Measurements from ENCODE around the gene TSGA10IP.
"Not testable (repeated sequence)": the region's sequence is repeated elsewhere in the genome, so short reads cannot be mapped to it uniquely, and the experiment has no call there.

The TSGA10IP gene

GRCh38 chr11:65947133-65947532 lies 1.9 kb downstream of the TSGA10IP start:
- Mint-ChIP-seq H3K4me3 (no peak overlapping the region), H3K36me3 (ENCODE audit: low read depth) (no peaks in the 10 kb centered on the region)

DNA sequence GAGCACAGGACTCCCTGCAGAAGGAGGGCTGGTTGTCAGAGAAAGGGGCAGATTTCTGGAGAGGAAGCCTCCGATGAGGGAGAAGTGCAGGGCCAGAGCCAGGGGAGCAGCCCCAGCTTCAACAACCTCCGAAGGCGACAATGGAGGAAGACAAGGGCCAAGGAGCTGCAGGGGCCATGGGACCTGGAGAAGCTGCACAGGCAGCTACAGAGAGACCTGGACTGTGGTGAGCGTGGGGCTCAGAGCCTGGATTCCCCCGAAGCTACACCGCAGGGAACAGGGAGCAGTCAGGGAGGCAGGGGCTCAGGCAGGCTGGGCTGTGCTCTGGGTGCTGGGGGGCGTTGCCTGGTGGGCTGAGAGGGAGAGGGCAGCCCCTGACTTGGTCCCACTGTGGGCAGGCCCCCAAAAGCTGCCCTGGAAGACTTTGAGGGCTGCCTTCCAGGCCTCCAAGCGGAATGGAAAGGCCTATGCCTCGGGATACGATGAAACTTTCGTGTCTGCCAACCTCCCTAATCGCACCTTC lies 2.4 kb downstream of the TSGA10IP start:
- Mint-ChIP-seq H3K9me3 (no peaks in the 10 kb centered on the region), H3K36me3 (ENCODE audit: low read depth) (no peaks in the 10 kb centered on the region), H3K27me3 (ENCODE audit: low read depth) (peaks cover 13% of the 10 kb centered on the region), H3K27ac (no peak overlapping the region), H3K4me1 (ENCODE audit: low read depth) (no peaks in the 10 kb centered on the region), H3K4me3 (no peak overlapping the region)

More at GRCh38 chr11:65947133-65947532, 1.9 kb downstream of the TSGA10IP start:
- peaks cover 13% of the 10 kb centered on the region for H3K27me3 Mint-ChIP-seq (ENCODE audit: low read depth)
- H3K27ac Mint-ChIP-seq, result no peak overlapping the region
- H3K4me1 Mint-ChIP-seq (ENCODE audit: low read depth), result no peaks in the 10 kb centered on the region
- H3K9me3 Mint-ChIP-seq, result no peaks in the 10 kb centered on the region

DNA sequence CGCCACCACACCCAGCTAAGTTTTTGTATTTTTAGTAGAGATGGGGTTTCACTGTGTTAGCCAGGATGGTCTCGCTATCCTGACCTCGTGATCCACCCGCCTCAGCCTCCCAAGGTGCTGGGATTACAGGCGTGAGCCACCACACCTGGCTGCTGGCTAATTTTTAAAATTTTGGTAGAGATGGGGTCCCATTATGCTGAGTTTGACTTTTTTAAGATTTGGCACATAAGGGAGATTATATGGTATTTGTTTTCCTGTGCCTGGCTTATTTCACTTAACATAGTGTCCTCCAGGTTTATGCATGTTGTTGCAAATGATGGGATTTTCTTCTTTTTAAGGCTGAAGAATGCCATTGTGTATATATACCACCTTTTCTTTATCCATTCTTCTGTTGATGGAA lies 5.4 kb downstream of the TSGA10IP start:
- not testable (repeated sequence) for H3K4me3 Mint-ChIP-seq; H3K4me1 Mint-ChIP-seq (ENCODE audit: low read depth); H3K36me3 Mint-ChIP-seq (ENCODE audit: low read depth); H3K27ac Mint-ChIP-seq; H3K9me3 Mint-ChIP-seq
- H3K27me3 Mint-ChIP-seq (ENCODE audit: low read depth), result peaks cover 13% of the 10 kb centered on the region

GRCh38 chr11:65951641-65952040 lies 6.4 kb downstream of the TSGA10IP start:
- H3K9me3 Mint-ChIP-seq; H3K36me3 Mint-ChIP-seq (ENCODE audit: low read depth); H3K4me1 Mint-ChIP-seq (ENCODE audit: low read depth); H3K4me3 Mint-ChIP-seq; H3K27ac Mint-ChIP-seq: not testable (repeated sequence)
- peaks cover 13% of the 10 kb centered on the region for H3K27me3 Mint-ChIP-seq (ENCODE audit: low read depth)

GRCh38 chr11:65952052-65952521 lies 6.8 kb downstream of the TSGA10IP start:
- Mint-ChIP-seq H3K4me1 (ENCODE audit: low read depth) (peaks cover 8% of the 10 kb centered on the region), H3K36me3 (ENCODE audit: low read depth) (no peaks in the 10 kb centered on the region), H3K27ac (no peak overlapping the region), H3K4me3 (no peak overlapping the region), H3K9me3 (no peaks in the 10 kb centered on the region), H3K27me3 (ENCODE audit: low read depth) (peaks cover 13% of the 10 kb centered on the region)

DNA sequence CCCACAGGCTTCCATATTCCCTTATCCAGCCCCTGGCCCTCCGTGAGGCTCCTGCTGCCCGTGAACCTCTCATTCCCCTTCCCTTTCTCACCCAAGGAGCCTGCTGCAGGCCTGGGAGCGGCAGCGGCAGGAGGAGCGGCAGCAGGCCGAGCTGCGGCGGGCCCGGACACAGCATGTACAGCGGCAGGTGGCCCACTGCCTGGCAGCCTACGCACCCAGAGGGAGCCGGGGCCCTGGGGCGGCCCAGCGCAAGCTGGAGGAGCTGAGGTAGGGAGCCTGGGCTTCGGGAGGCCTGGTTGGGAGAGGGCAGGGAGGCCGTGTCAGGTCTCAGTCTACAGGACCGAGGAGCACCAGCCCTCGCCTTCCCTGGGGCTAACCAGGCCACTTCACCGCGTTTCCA lies 8.2 kb downstream of the TSGA10IP start:
- no peak overlapping the region for H3K4me3 Mint-ChIP-seq
- H3K4me1 Mint-ChIP-seq (ENCODE audit: low read depth), result peaks cover 17% of the 10 kb centered on the region
- no peak overlapping the region for H3K27ac Mint-ChIP-seq
- H3K36me3 Mint-ChIP-seq (ENCODE audit: low read depth), result no peaks in the 10 kb centered on the region
- H3K27me3 Mint-ChIP-seq (ENCODE audit: low read depth), result peaks cover 8% of the 10 kb centered on the region
- no peaks in the 10 kb centered on the region for H3K9me3 Mint-ChIP-seq

DNA sequence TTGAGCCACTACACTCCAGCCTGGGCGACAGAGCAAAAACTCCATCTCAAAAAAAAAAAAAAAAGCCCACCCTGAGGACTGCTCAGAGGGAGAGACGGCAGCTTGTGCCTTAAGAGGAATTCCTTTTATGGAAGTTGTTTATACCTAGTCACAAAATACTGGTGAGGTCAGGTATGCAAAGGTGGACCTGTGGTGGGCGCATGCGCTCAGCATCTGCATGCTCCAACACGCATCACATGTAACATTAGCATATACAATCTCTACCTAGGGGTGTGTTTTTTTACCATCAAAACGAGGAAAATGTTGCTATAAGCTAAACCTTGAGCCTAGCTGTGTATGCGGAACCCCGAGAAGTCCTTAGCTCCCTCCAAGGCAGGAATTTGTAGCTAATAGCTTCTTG lies 9.5 kb downstream of the TSGA10IP start:
- no peak overlapping the region for H3K4me3 Mint-ChIP-seq
- H3K9me3 Mint-ChIP-seq, result no peaks in the 10 kb centered on the region
- no peak overlapping the region for H3K27ac Mint-ChIP-seq
- peaks cover 17% of the 10 kb centered on the region for H3K4me1 Mint-ChIP-seq (ENCODE audit: low read depth)
- H3K36me3 Mint-ChIP-seq (ENCODE audit: low read depth), result no peaks in the 10 kb centered on the region
- peaks cover 3% of the 10 kb centered on the region for H3K27me3 Mint-ChIP-seq (ENCODE audit: low read depth)

DNA sequence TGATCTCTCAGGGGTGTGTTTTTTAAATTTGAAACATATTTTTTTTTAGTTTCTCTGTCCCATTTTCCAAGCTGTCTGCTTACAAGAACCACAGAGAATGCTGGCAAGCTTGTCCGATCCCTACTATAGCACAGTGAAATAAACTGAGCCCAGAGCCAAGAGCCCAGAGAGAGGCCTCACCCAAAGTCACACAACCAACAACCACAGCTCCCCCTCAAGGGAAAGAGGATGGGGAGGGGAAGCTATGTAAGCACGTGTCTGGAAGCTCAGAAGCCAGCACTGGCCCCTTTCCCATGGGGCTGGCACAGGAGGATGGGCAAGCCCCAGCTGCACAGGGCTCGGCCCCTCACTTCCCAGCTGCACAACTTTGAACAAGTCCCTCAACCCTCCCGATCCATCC lies 13.0 kb downstream of the TSGA10IP start:
- Mint-ChIP-seq H3K27me3 (ENCODE audit: low read depth) (no peaks in the 10 kb centered on the region), H3K36me3 (ENCODE audit: low read depth) (peaks cover 14% of the 10 kb centered on the region), H3K4me3 (no peak overlapping the region), H3K9me3 (no peaks in the 10 kb centered on the region), H3K4me1 (ENCODE audit: low read depth) (peaks cover 32% of the 10 kb centered on the region), H3K27ac (peak overlapping the region; percentile 31)

DNA sequence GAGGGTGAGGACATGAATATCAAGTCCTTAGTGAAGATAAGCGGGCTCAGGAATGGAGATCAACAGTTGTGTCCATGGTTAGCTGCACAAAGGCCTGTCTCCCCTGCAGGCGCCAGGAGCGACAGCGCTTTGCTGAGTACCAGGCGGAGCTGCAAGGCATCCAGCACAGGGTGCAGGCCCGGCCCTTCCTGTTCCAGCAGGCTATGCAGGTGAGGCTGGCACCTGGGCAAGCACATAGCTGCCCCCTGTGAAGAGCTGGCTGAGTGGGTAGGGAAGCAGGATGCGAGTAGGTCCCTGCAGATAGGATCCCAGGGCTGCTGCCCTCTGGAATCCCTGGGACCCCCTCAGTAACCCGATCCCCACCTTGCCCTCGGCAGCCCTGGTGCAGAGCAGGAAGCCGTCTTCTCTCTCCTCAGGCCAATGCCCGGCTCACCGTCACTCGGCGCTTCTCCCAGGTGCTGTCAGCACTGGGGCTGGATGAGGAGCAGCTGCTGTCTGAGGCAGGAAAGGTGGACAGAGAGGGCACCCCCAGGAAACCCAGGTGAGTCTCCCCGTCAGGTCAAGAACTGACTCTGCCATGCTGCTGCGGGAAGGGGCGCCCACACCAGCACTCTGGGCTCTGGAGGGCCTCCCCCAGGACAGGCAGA lies 13.6 kb downstream of the TSGA10IP start:
- peaks cover 37% of the 10 kb centered on the region for H3K4me1 Mint-ChIP-seq (ENCODE audit: low read depth)
- peaks cover 14% of the 10 kb centered on the region for H3K36me3 Mint-ChIP-seq (ENCODE audit: low read depth)
- peak overlapping the region; percentile 20 for H3K27ac Mint-ChIP-seq
- no peaks in the 10 kb centered on the region for H3K9me3 Mint-ChIP-seq
- H3K4me3 Mint-ChIP-seq, result no peak overlapping the region
- no peaks in the 10 kb centered on the region for H3K27me3 Mint-ChIP-seq (ENCODE audit: low read depth)

DNA sequence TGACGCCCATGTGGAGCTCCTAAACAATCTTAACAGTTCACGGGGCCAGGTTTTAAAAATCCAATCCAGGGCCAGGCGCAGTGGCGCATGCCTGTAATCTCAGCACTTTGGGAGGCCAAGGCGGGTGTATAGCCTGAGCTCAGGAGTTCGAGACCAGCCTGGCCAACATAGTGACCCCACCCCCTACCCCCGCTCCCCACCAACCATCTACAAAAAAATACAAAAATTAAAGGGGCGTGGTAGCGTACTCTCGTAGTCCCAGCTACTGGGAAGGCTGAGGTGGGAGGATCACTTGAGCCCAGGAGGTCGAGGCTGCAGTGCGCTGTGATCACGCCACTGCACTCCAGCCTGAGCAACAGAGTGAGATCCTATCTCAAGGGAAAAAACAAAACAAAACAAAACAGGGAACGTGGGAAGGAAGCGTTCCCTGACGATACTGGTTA lies 15.6 kb downstream of the TSGA10IP start:
- H3K9me3 Mint-ChIP-seq, result no peaks in the 10 kb centered on the region
- peak overlapping the region; percentile 96 for H3K27ac Mint-ChIP-seq
- no peaks in the 10 kb centered on the region for H3K27me3 Mint-ChIP-seq (ENCODE audit: low read depth)
- peaks cover 38% of the 10 kb centered on the region for H3K4me1 Mint-ChIP-seq (ENCODE audit: low read depth)
- peaks cover 27% of the 10 kb centered on the region for H3K36me3 Mint-ChIP-seq (ENCODE audit: low read depth)
- peak overlapping the region; percentile 97 for H3K4me3 Mint-ChIP-seq

GRCh38 chr11:65961267-65962140 lies 16.2 kb downstream of the TSGA10IP start, which contains the start of gene SART1:
TSS of gene SART1 (plus strand) at chr11:65961734. CDS start at chr11:65961781, 47 bp downstream.
- peak within 1 kb of the TSS; percentile 97 for H3K4me3 Mint-ChIP-seq
- no peaks in the 10 kb centered on the region for H3K27me3 Mint-ChIP-seq (ENCODE audit: low read depth)
- H3K4me1 Mint-ChIP-seq (ENCODE audit: low read depth), result peaks cover 37% of the 10 kb centered on the region
- peaks cover 29% of the 10 kb centered on the region for H3K36me3 Mint-ChIP-seq (ENCODE audit: low read depth)
- H3K9me3 Mint-ChIP-seq, result no peaks in the 10 kb centered on the region
- peak within 1 kb of the TSS; percentile 96 for H3K27ac Mint-ChIP-seq

- Mint-ChIP-seq H3K27ac (peak overlapping the region; percentile 68), H3K4me1 (ENCODE audit: low read depth) (peaks cover 30% of the 10 kb centered on the region), H3K4me3 (peak overlapping the region; percentile 79), H3K27me3 (ENCODE audit: low read depth) (no peaks in the 10 kb centered on the region), H3K36me3 (ENCODE audit: low read depth) (peaks cover 35% of the 10 kb centered on the region), H3K9me3 (no peaks in the 10 kb centered on the region)
Measured at GRCh38 chr11:65962141-65962564, 16.9 kb downstream of the TSGA10IP start.

DNA sequence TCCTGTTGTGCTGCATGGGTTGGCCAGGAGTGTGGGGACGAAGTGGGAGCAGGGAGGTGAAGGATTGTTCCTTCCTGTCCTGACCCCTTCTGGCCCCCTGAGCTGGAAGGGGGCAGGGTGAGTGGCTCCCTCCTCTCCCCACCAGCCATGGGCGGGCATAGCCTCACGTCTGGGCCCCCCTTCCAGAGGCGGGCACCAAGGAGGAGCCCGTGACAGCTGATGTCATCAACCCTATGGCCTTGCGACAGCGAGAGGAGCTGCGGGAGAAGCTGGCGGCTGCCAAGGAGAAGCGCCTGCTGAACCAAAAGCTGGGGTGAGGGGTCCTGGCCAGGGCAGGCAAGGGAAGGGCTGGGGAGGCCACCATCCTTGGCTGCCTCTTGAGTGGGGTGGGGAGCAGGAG lies 19.6 kb downstream of the TSGA10IP start:
- peaks cover 29% of the 10 kb centered on the region for H3K4me1 Mint-ChIP-seq (ENCODE audit: low read depth)
- H3K4me3 Mint-ChIP-seq, result no peak overlapping the region
- H3K36me3 Mint-ChIP-seq (ENCODE audit: low read depth), result peaks cover 44% of the 10 kb centered on the region
- no peak overlapping the region for H3K27ac Mint-ChIP-seq
- no peaks in the 10 kb centered on the region for H3K9me3 Mint-ChIP-seq
- no peaks in the 10 kb centered on the region for H3K27me3 Mint-ChIP-seq (ENCODE audit: low read depth)

GRCh38 chr11:65965986-65966762 lies 20.9 kb downstream of the TSGA10IP start:
- Mint-ChIP-seq H3K4me1 (ENCODE audit: low read depth) (peaks cover 31% of the 10 kb centered on the region), H3K36me3 (ENCODE audit: low read depth) (peaks cover 50% of the 10 kb centered on the region), H3K9me3 (no peaks in the 10 kb centered on the region), H3K27me3 (ENCODE audit: low read depth) (no peaks in the 10 kb centered on the region), H3K4me3 (no peak overlapping the region), H3K27ac (no peak overlapping the region)

Measured in T-helper 1 cell treated with Interleukin-12 subunit alpha and Interleukin-12 subunit beta and Interleukin-4 antibody, amounts not matched to agents 30 μg/mL and 1 μg/mL, for 36 hours (primary cell).